ENCODE measurements around the gene LRRC9. TPM values are rescaled to one million over a fixed set of nuclear protein-coding genes. Genes with fewer than 3 reads are reported as not detected.
"Not testable (repeated sequence)": the region's sequence is repeated elsewhere in the genome, so short reads cannot be mapped to it uniquely, and the experiment has no call there.

The LRRC9 gene
- total RNA-seq, 4 donors from 2014 or later = not detected

DNA sequence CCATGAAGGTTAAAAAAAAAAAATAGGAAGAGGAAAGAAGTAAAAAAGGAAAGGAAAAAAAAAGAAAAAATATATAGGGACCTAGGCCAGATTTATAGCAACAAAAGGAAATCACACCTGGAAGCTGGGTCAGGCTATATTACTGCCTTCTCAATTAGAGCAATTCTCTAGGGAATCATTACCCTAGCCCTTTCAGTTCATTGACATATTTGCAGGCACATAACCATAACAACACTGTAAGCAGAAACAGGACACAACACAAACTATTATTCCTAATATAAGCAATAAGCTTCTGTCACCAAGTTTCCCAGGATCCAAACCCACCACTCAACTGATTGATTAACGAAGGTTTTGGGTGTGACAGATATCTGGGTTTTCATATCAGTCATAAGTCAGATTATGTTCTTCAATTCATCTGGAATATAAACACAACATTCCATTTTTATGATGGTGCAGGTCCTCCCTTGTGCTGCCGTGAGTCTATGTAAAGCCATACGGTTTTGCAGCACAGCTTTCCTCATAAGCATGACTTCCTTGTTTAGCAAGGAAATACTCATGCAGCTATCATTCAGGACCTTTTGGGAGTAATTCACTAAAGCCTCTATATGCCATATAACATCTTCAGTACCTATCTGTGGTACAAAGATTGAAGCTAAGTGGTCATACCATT, 176.0 kb downstream of the LRRC9 start:
- TF ChIP-seq, protein P1, sequence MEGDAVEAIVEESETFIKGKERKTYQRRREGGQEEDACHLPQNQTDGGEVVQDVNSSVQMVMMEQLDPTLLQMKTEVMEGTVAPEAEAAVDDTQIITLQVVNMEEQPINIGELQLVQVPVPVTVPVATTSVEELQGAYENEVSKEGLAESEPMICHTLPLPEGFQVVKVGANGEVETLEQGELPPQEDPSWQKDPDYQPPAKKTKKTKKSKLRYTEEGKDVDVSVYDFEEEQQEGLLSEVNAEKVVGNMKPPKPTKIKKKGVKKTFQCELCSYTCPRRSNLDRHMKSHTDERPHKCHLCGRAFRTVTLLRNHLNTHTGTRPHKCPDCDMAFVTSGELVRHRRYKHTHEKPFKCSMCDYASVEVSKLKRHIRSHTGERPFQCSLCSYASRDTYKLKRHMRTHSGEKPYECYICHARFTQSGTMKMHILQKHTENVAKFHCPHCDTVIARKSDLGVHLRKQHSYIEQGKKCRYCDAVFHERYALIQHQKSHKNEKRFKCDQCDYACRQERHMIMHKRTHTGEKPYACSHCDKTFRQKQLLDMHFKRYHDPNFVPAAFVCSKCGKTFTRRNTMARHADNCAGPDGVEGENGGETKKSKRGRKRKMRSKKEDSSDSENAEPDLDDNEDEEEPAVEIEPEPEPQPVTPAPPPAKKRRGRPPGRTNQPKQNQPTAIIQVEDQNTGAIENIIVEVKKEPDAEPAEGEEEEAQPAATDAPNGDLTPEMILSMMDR (IDR thresholded peaks at IDR 0.05) = no peak
- no peak for TF ChIP-seq POLR2A (IDR thresholded peaks at IDR 0.05)
- H3K27me3 ChIP-seq = no peaks in the 10 kb centered on the region
- intact Hi-C loops (cut with DNase I) = loop anchor here (10.0 kb wide), 2 partner anchors 69 to 149 kb away; partner anchors contain the start of genes DHRS7 and PPM1A
- no peaks in the 10 kb centered on the region for H3K9me3 ChIP-seq
- H3K4me1 ChIP-seq = peaks cover 0 to 43% (median 12%) of the 10 kb centered on the region in 3 donors
- peak overlapping the region in 1 of 4 donors; percentile 39 for H3K27ac ChIP-seq
- no peak overlapping the region for H3K4me3 ChIP-seq
- DNase-seq = no peak
- WGBS, 2 donors = 31 to 67% methylated on average over 3 of the region's 3 CpGs
- peaks cover 0 to 14% (median 0%) of the 10 kb centered on the region in 3 donors for H3K36me3 ChIP-seq

GRCh38 chr14:60097974-60098373, 178.0 kb downstream of the LRRC9 start:
- WGBS, 2 donors = 93 to 96% methylated on average over 6 of the region's 6 CpGs
- Histone ChIP-seq H3K27me3 (no peaks in the 10 kb centered on the region), H3K4me1 (peaks cover 0 to 44% (median 15%) of the 10 kb centered on the region in 3 donors), H3K27ac (no peak overlapping the region), H3K4me3 (no peak overlapping the region), H3K36me3 (peaks cover 0 to 14% (median 0%) of the 10 kb centered on the region in 3 donors), H3K9me3 (no peaks in the 10 kb centered on the region)
- TF ChIP-seq, protein P1 (IDR thresholded peaks at IDR 0.05) = no peak
- TF ChIP-seq POLR2A (IDR thresholded peaks at IDR 0.05) = no peak
- no peak for DNase-seq
- intact Hi-C loops (cut with DNase I) = loop anchor here (10.0 kb wide), 2 partner anchors 67 to 147 kb away; partner anchors contain the start of genes DHRS7 and PPM1A

DNA sequence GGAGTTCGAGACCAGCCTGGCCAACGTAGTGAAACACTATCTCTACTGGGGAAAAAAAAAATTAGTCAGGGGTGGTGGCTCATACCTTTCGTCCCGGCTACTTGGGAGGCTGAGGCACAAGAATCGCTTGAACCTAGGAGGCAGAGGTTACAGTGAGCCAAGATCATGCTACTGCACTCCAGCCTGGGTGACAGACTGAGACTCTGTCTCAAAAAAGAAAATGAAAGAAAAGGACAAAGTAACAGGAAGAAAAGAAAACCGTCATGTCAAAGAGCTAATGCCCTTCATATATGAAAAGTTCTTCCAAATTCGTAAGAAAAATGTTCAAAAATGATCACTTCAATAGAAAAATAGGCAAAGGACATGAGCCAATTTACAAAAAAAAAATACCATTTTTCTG, 179.9 kb downstream of the LRRC9 start:
- peaks cover 0 to 29% (median 3%) of the 10 kb centered on the region in 3 donors for H3K4me1 ChIP-seq
- 87 to 89% methylated on average over 7 of the region's 7 CpGs for WGBS, 2 donors
- H3K36me3 ChIP-seq = peaks cover 0 to 14% (median 0%) of the 10 kb centered on the region in 3 donors
- not testable (repeated sequence) for DNase-seq, H3K27me3 ChIP-seq, H3K4me3 ChIP-seq, H3K27ac ChIP-seq, H3K9me3 ChIP-seq
- intact Hi-C loops (cut with DNase I) = loop anchor here (10.0 kb wide), 2 partner anchors 65 to 145 kb away; partner anchors contain the start of genes DHRS7 and PPM1A

- intact Hi-C loops (cut with DNase I) = no loop called here
- H3K27ac ChIP-seq = no peak overlapping the region
- WGBS, 2 donors = 88 to 90% methylated on average over 1 of the region's 1 CpG
- no peaks in the 10 kb centered on the region for H3K27me3 ChIP-seq
- no peak overlapping the region for H3K4me3 ChIP-seq
- DNase-seq = no peak
- H3K9me3 ChIP-seq = no peaks in the 10 kb centered on the region
- TF ChIP-seq, protein P1 (IDR thresholded peaks at IDR 0.05) = no peak
- no peak for TF ChIP-seq POLR2A (IDR thresholded peaks at IDR 0.05)
- peaks cover 0 to 21% (median 3%) of the 10 kb centered on the region in 3 donors for H3K4me1 ChIP-seq
- peaks cover 0 to 14% (median 0%) of the 10 kb centered on the region in 3 donors for H3K36me3 ChIP-seq
These were observed 181.8 kb downstream of the LRRC9 start for GRCh38 chr14:60101786-60102185.

- H3K36me3 ChIP-seq = peaks cover 0 to 9% (median 0%) of the 10 kb centered on the region in 3 donors
- intact Hi-C loops (cut with DNase I) = no loop called here
- TF ChIP-seq POLR2A (IDR thresholded peaks at IDR 0.05) = no peak
- TF ChIP-seq, protein P1 (IDR thresholded peaks at IDR 0.05) = no peak
- H3K27ac ChIP-seq = no peak overlapping the region
- no peak overlapping the region for H3K4me3 ChIP-seq
- H3K9me3 ChIP-seq = no peaks in the 10 kb centered on the region
- H3K27me3 ChIP-seq = no peaks in the 10 kb centered on the region
- DNase-seq = no peak
- WGBS, 2 donors = 34 to 43% methylated on average over 2 of the region's 2 CpGs
- H3K4me1 ChIP-seq = peaks cover 0 to 21% (median 3%) of the 10 kb centered on the region in 3 donors
These were observed 182.4 kb downstream of the LRRC9 start for GRCh38 chr14:60102389-60102788.
